ENCODE results near the gene HPD.

- TF ChIP-seq, protein P1, sequence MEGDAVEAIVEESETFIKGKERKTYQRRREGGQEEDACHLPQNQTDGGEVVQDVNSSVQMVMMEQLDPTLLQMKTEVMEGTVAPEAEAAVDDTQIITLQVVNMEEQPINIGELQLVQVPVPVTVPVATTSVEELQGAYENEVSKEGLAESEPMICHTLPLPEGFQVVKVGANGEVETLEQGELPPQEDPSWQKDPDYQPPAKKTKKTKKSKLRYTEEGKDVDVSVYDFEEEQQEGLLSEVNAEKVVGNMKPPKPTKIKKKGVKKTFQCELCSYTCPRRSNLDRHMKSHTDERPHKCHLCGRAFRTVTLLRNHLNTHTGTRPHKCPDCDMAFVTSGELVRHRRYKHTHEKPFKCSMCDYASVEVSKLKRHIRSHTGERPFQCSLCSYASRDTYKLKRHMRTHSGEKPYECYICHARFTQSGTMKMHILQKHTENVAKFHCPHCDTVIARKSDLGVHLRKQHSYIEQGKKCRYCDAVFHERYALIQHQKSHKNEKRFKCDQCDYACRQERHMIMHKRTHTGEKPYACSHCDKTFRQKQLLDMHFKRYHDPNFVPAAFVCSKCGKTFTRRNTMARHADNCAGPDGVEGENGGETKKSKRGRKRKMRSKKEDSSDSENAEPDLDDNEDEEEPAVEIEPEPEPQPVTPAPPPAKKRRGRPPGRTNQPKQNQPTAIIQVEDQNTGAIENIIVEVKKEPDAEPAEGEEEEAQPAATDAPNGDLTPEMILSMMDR (IDR thresholded peaks at IDR 0.05), result no peak
- TF ChIP-seq POLR2A (IDR thresholded peaks at IDR 0.05), result no peak
Observed at GRCh38 chr12:121873216-121873569, 14.5 kb upstream of the HPD start.

Data from uterus (tissue), 2 donors.